Measurements from ENCODE around the gene FHL3. TPM values are rescaled to one million over a fixed set of nuclear protein-coding genes. Genes with fewer than 3 reads are reported as not detected.

FHL3 gene
- total and polyA plus RNA-seq, 9 of the 15 experiments (the other 6 are each of a cell fraction or from before 2014, with no cell fraction given): 6.1 to 144 (median 34.1) TPM

- BruUV-seq (replicated peaks): no TSS peak
- no peak overlapping the region for H2AFZ ChIP-seq (ENCODE audit: low read depth, low read length)
- CTCF ChIA-PET (ENCODE audit: low intra/inter-chr PET ratio): no interaction called here
- 59% methylated on average over 2 of the region's 2 CpGs for WGBS (ENCODE audit: insufficient coverage, low coverage, missing lambda C conversion rate)
- in situ Hi-C loops (cut with MboI): loop anchor here (25.0 kb wide), 1 partner anchor 559 kb away; no protein-coding TSS in a partner anchor
- H3K4me3 ChIP-seq: no peak overlapping the region
- no peaks in the 10 kb centered on the region for H3K9me3 ChIP-seq (replicated peaks; ENCODE audit: control insufficient read depth, insufficient read depth, low read depth, low read length)
- peaks cover 21% of the 10 kb centered on the region for H4K20me1 ChIP-seq (replicated peaks; ENCODE audit: control insufficient read depth, insufficient read depth, low read length)
- H3K36me3 ChIP-seq (ENCODE audit: control insufficient read depth, insufficient read depth, low read length): peaks cover 38% of the 10 kb centered on the region
- H3K27ac ChIP-seq (ENCODE audit: extremely low read depth, low read depth, low read length): no peak overlapping the region
- H3K4me2 ChIP-seq (ENCODE audit: insufficient read depth, low read length): no peak overlapping the region
- intact Hi-C loops (cut with micrococcal nuclease): no loop called here
- no peaks in the 10 kb centered on the region for H3K9me1 ChIP-seq (ENCODE audit: control insufficient read depth, insufficient read depth, low read length)
- H3K9ac ChIP-seq (ENCODE audit: insufficient read depth in 1 of 2, low read depth in 2 of 2, low read length in 2 of 2): peak overlapping the region in 1 of 2 experiments; percentile 31; a peak in 1 of 4 replicates
- H3K27me3 ChIP-seq (ENCODE audit: control insufficient read depth in 2 of 2, insufficient read depth in 2 of 2, low read length in 2 of 2): no peaks in the 10 kb centered on the region
- POLR2A ChIA-PET: interaction anchor here (0.6 to 4.0 kb wide), 10 partner anchors 8 to 1982 kb away, joined by 3 to 43 read pairs (median 6); partner anchors contain the start of gene UTP11
- H3K79me2 ChIP-seq (ENCODE audit: control insufficient read depth, insufficient read depth, low read length): no peaks in the 10 kb centered on the region
- H3K4me1 ChIP-seq (replicated peaks in 1 of 2; ENCODE audit: control insufficient read depth in 2 of 2, insufficient read depth in 2 of 2, low read length in 2 of 2): peaks cover 10 to 34% of the 10 kb centered on the region in 2 experiments; a peak in 4 of 5 replicates
- FAIRE-seq (no peak), ATAC-seq (peak; percentile 11), DNase-seq (ENCODE audit: extremely low read depth in 1 of 4, low spot score in 3 of 4) (no peak)
- TF ChIP-seq HNRNPLL (IDR thresholded peaks at IDR 0.05; ENCODE audit: low read depth, low read length, poor library complexity, severe bottlenecking) (no peak), SP2 (IDR thresholded peaks at IDR 0.05; ENCODE audit: extremely low read depth, low read depth, low read length, poor library complexity, severe bottlenecking) (no peak), ZBTB7A (IDR thresholded peaks at IDR 0.05; ENCODE audit: borderline replicate concordance, control insufficient read depth, low read depth, low read length) (peak; percentile 63; the same call in 1 of the 2 replicates), DLX4 (CRISPR knock-in tag; IDR thresholded peaks at IDR 0.05) (no peak), OTX1 (CRISPR knock-in tag; IDR thresholded peaks at IDR 0.05) (0 out of 2 replicates have a peak, but pooled peaks have one; percentile 30), ZFPM2 (CRISPR knock-in tag; IDR thresholded peaks at IDR 0.05) (no peak), SUPT5H (IDR thresholded peaks at IDR 0.05) (peak; percentile 76), POLR2B (IDR thresholded peaks at IDR 0.05; ENCODE audit: low read depth, partially characterized antibody) (peak; percentile 66), ATF3 (IDR thresholded peaks at IDR 0.05) (no peak), ATF3 (CRISPR knock-in tag; conservative IDR thresholded peaks at IDR 0.05) (no peak), THRB (CRISPR knock-in tag; conservative IDR thresholded peaks at IDR 0.05) (peak; percentile 27; the same call in 1 of the 2 replicates), THAP12 (CRISPR knock-in tag; IDR thresholded peaks at IDR 0.05) (no peak), ZEB2 (IDR thresholded peaks at IDR 0.05) (no peak), POLR2A (conservative IDR thresholded peaks at IDR 0.05) (peak; percentile 70), ELF4 (CRISPR knock-in tag; IDR thresholded peaks at IDR 0.05) (peak; percentile 66; the same call in 1 of the 2 replicates), SRSF1 (IDR thresholded peaks at IDR 0.05; ENCODE audit: low read depth, low read length) (no peak), YY1 (IDR thresholded peaks at IDR 0.05; ENCODE audit: borderline replicate concordance in 1 of 3, control insufficient read depth in 1 of 3, extremely low read depth in 1 of 3, insufficient read depth in 3 of 3, insufficient read length in 1 of 3, insufficient replicate concordance in 2 of 3, low read depth in 1 of 3, low read length in 2 of 3) (no peak), NUFIP1 (IDR thresholded peaks at IDR 0.05; ENCODE audit: partially characterized antibody) (no peak)
Measured at GRCh38 chr1:38028671-38029070, 23.4 kb upstream of the FHL3 start.
